Osteoblast (primary cell): Measurements from ENCODE around the gene LSM7. TPM values are rescaled to one million over a fixed set of nuclear protein-coding genes. Genes with fewer than 3 reads are reported as not detected.

Source experiments
- DNase-seq: peaks from one replicate; pipeline ENCODE4 v3.0.0; 2011; ENCODE audit warnings: low spot score, mixed read lengths; ENCODE audit not compliant: insufficient read length; ENCODE audit errors: missing footprints
- H2AFZ ChIP-seq: 2 replicates; pipeline ENCODE4 v1.6.0; 2011; ENCODE audit warnings: mild to moderate bottlenecking, low read length
- H3K27ac ChIP-seq: 2 replicates; pipeline ENCODE4 v1.5.1; 2011; ENCODE audit warnings: mild to moderate bottlenecking, low read depth, low read length, moderate library complexity
- H3K27me3 ChIP-seq: 2 replicates; pipeline ENCODE4 v1.6.0; 2012; ENCODE audit warnings: mild to moderate bottlenecking, control low read depth, inconsistent platforms, low read length, moderate library complexity; ENCODE audit not compliant: insufficient read depth
- H3K36me3 ChIP-seq: 2 replicates; pipeline ENCODE4 v1.5.1; 2011; ENCODE audit warnings: mild to moderate bottlenecking, low read length, control low read depth, moderate library complexity; ENCODE audit not compliant: insufficient read depth
- H3K4me1 ChIP-seq: 2 replicates; pipeline ENCODE4 v1.5.1; 2011; ENCODE audit warnings: mild to moderate bottlenecking, low read length, control low read depth, moderate library complexity; ENCODE audit not compliant: insufficient read depth
- H3K4me2 ChIP-seq: 2 replicates; pipeline ENCODE4 v1.6.0; 2011; ENCODE audit warnings: mild to moderate bottlenecking, low read length; ENCODE audit not compliant: insufficient read depth
- H3K4me3 ChIP-seq: fragments of 200-600 bp; sonication (generic); 3 replicates; pipeline ENCODE4 v1.5.1; 2012; ENCODE audit warnings: mild to moderate bottlenecking, low read length, inconsistent platforms; ENCODE audit not compliant: insufficient read depth
- H3K79me2 ChIP-seq: 2 replicates; pipeline ENCODE4 v1.6.0; 2012; ENCODE audit warnings: mild to moderate bottlenecking, low read length, control low read depth, inconsistent platforms; ENCODE audit not compliant: insufficient read depth
- H3K9me3 ChIP-seq: 2 replicates; pipeline ENCODE4 v1.5.1; 2011; ENCODE audit warnings: low read depth, low read length, control low read depth
- H4K20me1 ChIP-seq: 2 replicates; pipeline ENCODE4 v1.6.0; 2012; ENCODE audit warnings: mild to moderate bottlenecking, low read length, control low read depth; ENCODE audit not compliant: insufficient read depth
- total RNA-seq: library from RNA; depleted of rRNA; stranded (reverse); fragments of >200 nt; gene quantifications from 2 replicates; pipeline ENCODE4 v1.2.3, GENCODE V29; 2012
- TF ChIP-seq, protein P1 (sequence below): IDR thresholded peaks from 2 replicates; pipeline ENCODE4 v1.5.1; 2011; ENCODE audit warnings: mild to moderate bottlenecking, low read depth, low read length, moderate library complexity; ENCODE audit errors: extremely low read depth

The LSM7 gene
- total RNA-seq, 1 donor: 57.9 TPM

DNA sequence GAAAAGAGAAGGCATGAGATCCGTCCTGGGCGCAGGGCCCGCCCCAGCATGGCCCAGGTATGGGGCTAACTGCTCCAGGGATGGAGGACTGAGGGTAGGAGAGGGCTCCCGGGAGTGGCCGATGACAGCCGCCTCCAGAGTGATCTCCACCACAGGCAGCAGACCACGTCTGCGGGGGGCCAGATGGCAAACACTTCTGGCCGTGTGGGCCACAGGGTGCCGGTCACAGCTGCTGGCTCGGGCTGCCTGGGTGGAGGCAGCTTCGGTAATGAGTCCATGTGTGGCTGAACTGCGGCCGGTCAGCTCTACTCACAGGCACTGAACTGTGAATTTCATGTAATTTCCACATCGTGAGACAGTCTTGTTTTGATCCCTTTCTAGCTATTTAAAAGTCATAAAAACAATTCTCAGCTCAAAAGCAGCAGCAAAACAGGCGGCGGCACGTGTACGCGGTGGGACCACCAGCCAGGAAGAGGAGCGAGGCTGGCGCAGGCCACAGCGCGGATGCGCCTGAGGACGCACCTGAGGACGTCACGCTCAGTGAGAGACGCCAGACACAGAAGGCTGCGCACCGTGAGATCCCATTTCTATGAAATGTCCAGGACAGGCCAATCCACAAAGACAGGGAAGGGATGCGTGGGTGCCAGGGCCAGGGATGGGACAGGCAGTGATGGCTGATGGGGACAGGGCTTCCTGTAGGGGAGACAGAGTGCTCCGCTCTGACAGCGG is 4.0 kb downstream of the LSM7 start:
- Histone ChIP-seq H2AFZ (no peak overlapping the region), H3K4me3 (no peak overlapping the region), H3K79me2 (peaks cover 48% of the 10 kb centered on the region), H3K9me3 (no peaks in the 10 kb centered on the region), H3K4me2 (no peak overlapping the region), H3K27ac (no peak overlapping the region), H3K36me3 (peaks cover 15% of the 10 kb centered on the region), H3K4me1 (peaks cover 14% of the 10 kb centered on the region), H3K27me3 (no peaks in the 10 kb centered on the region), H4K20me1 (peaks cover 14% of the 10 kb centered on the region)
- DNase-seq: no peak
- TF ChIP-seq, protein P1, sequence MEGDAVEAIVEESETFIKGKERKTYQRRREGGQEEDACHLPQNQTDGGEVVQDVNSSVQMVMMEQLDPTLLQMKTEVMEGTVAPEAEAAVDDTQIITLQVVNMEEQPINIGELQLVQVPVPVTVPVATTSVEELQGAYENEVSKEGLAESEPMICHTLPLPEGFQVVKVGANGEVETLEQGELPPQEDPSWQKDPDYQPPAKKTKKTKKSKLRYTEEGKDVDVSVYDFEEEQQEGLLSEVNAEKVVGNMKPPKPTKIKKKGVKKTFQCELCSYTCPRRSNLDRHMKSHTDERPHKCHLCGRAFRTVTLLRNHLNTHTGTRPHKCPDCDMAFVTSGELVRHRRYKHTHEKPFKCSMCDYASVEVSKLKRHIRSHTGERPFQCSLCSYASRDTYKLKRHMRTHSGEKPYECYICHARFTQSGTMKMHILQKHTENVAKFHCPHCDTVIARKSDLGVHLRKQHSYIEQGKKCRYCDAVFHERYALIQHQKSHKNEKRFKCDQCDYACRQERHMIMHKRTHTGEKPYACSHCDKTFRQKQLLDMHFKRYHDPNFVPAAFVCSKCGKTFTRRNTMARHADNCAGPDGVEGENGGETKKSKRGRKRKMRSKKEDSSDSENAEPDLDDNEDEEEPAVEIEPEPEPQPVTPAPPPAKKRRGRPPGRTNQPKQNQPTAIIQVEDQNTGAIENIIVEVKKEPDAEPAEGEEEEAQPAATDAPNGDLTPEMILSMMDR: no peak

DNA sequence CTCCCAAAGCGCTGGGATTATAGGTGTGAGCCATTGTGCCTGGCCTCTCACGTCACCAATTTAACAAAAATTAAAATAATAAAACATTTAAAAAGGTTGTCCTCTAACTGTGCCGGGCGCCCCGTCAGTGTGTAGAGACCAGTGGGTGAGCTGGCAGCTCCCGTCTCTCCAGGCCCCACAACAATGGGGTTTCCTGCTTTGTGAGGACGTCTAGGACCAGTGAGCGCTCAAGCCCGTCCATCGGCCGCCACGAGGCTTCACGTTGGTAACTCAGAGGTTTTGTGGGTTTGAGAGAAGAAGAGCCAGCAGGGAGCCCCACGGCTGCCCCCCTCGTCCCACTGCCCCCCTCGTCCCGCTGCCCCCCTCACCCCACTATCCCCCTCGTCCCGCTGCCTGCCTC is 4.7 kb downstream of the LSM7 start:
- H3K9me3 ChIP-seq: no peaks in the 10 kb centered on the region
- H2AFZ ChIP-seq: no peak overlapping the region
- no peak overlapping the region for H3K4me2 ChIP-seq
- H4K20me1 ChIP-seq: peaks cover 14% of the 10 kb centered on the region
- H3K4me1 ChIP-seq: peaks cover 9% of the 10 kb centered on the region
- peaks cover 41% of the 10 kb centered on the region for H3K79me2 ChIP-seq
- TF ChIP-seq, protein P1: no peak
- H3K27me3 ChIP-seq: no peaks in the 10 kb centered on the region
- no peak for DNase-seq
- no peak overlapping the region for H3K27ac ChIP-seq
- H3K36me3 ChIP-seq: peaks cover 15% of the 10 kb centered on the region
- no peak overlapping the region for H3K4me3 ChIP-seq

DNA sequence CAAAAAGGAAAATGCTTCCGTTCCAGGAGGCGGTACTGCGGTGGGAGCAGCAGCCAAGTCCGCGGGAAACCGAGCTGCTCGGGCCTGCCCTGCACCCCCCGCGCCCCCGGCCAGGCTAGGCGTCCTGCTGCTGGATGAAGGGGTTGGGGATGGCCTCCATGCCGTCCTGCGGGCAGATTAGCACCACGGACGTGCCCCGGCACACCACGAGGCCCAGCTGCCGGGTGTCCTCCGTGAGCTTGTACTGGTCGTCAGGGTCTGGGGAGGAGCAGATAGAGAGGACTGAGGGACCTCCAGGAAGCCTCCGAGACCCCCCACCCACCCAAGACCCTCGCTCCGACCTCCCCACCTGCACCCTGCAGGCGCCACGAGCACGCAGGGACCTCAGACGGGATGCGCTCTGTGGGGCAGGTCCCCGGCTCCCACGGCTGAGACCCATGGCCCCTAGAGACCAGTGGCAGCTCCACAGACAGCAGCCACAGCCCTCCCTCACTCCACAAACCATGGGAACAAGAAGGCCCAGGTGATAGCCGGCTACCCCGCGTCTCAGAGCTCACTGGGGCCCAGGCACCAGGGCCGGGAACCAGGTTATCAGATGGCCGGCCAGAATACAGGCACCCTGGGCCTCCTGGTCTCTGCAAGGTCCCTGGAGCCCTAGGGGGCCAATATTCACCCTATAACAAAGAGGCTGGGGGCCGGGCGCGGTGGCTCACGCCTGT is 6.7 kb downstream of the LSM7 start:
- TF ChIP-seq, protein P1: no peak
- peaks cover 5% of the 10 kb centered on the region for H3K4me1 ChIP-seq

DNA sequence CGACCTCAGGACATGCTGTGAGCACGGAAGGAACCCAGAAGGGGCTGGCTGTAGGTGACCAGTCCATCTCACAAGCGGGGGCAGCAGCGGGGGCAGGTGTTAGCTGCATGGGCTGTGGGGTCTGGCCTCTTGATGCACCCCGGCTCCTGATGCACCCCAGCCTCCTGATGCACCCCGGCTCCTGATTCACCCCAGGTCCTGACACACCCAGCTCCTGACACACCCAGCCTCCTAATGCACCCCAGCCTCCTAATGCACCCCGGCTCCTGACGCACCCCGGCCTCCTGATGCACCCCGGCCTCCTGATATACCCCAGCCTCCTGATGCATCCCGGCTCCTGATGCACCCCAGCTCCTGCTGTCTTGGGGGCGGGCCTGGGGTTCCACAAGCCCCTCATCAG is 7.4 kb downstream of the LSM7 start:
- Histone ChIP-seq H3K4me3 (no peak overlapping the region), H3K4me1 (peaks cover 7% of the 10 kb centered on the region), H2AFZ (no peak overlapping the region), H3K9me3 (no peaks in the 10 kb centered on the region), H3K27ac (no peak overlapping the region), H3K36me3 (peaks cover 7% of the 10 kb centered on the region), H3K79me2 (peaks cover 15% of the 10 kb centered on the region), H3K4me2 (no peak overlapping the region), H3K27me3 (no peaks in the 10 kb centered on the region), H4K20me1 (peaks cover 4% of the 10 kb centered on the region)
- DNase-seq: no peak
- TF ChIP-seq, protein P1: no peak

More for the DNA sequence above, 6.7 kb downstream of the LSM7 start:
- Histone ChIP-seq H2AFZ (no peak overlapping the region), H3K79me2 (peaks cover 23% of the 10 kb centered on the region), H4K20me1 (peaks cover 6% of the 10 kb centered on the region), H3K9me3 (no peaks in the 10 kb centered on the region), H3K36me3 (peaks cover 11% of the 10 kb centered on the region), H3K27ac (no peak overlapping the region), H3K4me2 (no peak overlapping the region), H3K27me3 (no peaks in the 10 kb centered on the region), H3K4me3 (no peak overlapping the region)
- no peak for DNase-seq
